GM19025 (cell line): ENCODE data around the gene SKIC3.

Experiments
- ATAC-seq: cut with Tn5 transposase; IDR thresholded peaks from one replicate; pipeline ENCODE4 v1.9.1; 2021; ENCODE audit warnings: mild to moderate bottlenecking, low read depth, moderate library complexity; ENCODE audit not compliant: unreplicated experiment

SKIC3 gene

GRCh38 chr5:95532415-95532814 lies 22.4 kb downstream of the SKIC3 start:
- no peak for ATAC-seq

- no peak for ATAC-seq
These were observed 23.3 kb downstream of the SKIC3 start for GRCh38 chr5:95531491-95531890.

- ATAC-seq: no peak
These were observed 24.4 kb downstream of the SKIC3 start for GRCh38 chr5:95530416-95530815.

GRCh38 chr5:95528565-95528964 lies 26.2 kb downstream of the SKIC3 start:
- ATAC-seq: no peak

- ATAC-seq: no peak
These were observed 27.9 kb downstream of the SKIC3 start for GRCh38 chr5:95526871-95527270.

GRCh38 chr5:95524423-95524822 lies 30.4 kb downstream of the SKIC3 start:
- ATAC-seq: no peak

GRCh38 chr5:95520206-95520605 lies 34.6 kb downstream of the SKIC3 start:
- ATAC-seq: no peak

- no peak for ATAC-seq
These were observed 35.1 kb downstream of the SKIC3 start for GRCh38 chr5:95519681-95520080.

GRCh38 chr5:95519151-95519550 lies 35.6 kb downstream of the SKIC3 start:
- no peak for ATAC-seq

GRCh38 chr5:95518417-95518816 lies 36.4 kb downstream of the SKIC3 start:
- ATAC-seq: no peak

GRCh38 chr5:95511606-95512005 lies 43.2 kb downstream of the SKIC3 start:
- no peak for ATAC-seq

GRCh38 chr5:95508550-95508949 lies 46.2 kb downstream of the SKIC3 start:
- no peak for ATAC-seq
